ENCODE results near the gene HDAC4.

GRCh38 chr2:239257511-239257937 is 143.3 kb downstream of the HDAC4 start:
- TF ChIP-seq REST (IDR thresholded peaks at IDR 0.05; ENCODE audit: insufficient read depth in 1 of 2, low read depth in 2 of 2, low read length in 1 of 2) (no peak), CTCF (IDR thresholded peaks at IDR 0.05) (no peak), TCF7L2 (IDR thresholded peaks at IDR 0.05; ENCODE audit: low read depth, low read length) (no peak), POLR2AphosphoS5 (IDR thresholded peaks at IDR 0.05; ENCODE audit: low read depth, low read length) (no peak), SIN3A (IDR thresholded peaks at IDR 0.05; ENCODE audit: borderline replicate concordance, insufficient read depth, low read depth, low read length) (no peak)
